Measurements from ENCODE around the gene RNU11.
"Not testable (repeated sequence)": the region's sequence is repeated elsewhere in the genome, so short reads cannot be mapped to it uniquely, and the experiment has no call there.

Gene RNU11

DNA sequence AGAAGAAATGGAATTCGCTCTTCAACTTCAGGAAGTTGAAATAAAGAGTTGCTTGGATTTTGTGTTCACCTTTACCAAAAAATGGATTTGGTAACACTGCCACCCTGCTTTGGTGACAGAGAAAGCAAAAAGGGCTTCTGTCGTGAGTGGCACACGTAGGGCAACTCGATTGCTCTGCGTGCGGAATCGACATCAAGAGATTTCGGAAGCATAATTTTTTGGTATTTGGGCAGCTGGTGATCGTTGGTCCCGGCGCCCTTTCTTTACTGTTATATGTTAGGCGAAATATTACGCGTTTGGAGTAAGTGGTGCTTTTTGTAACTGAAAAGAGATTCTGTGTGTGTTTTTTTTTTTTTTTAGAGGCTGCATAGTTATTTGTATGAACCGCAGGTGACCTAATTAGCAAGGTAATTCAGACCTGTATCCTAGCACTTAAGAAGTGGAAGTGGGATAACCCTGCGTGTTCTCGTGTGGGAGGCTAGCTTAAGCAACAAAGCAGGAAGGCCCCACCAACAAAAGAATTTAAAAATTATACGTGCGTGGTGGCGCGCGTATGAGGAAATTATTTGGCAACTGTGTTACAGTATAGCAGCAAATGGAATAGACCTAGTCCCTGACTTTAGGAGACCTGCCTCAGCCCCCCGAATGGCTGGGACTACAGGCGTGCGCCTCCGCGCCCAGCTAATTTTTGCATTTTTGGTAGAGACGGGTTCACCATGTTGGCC is at the start of gene RNU11:
Gene RNU11, plus strand, starts transcription at position 127 of the 725 bp plus-strand sequence.
- DNase-seq (ENCODE audit: low read depth in 2 of 2) = peak; percentile 77 to 84

DNA sequence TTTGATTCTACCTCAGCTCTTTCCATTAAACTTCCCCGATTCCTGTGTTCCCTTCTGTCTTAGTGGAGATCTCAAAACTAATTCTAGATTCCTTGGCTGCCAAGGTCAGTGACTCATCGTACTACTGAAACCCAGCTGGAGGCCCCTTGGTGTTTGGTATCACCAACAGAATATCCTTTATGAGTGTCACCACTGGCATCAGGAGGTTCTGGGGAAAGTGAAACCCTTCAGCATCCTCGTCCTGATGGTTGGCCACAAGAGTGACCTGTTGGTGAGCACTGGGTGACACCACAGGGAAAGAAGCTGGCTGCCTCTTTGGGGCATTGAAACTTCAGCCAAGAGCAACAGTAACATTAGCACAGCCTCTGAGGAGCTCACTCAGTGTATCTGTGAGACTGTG is 46.7 kb upstream of the RNU11 start:
- DNase-seq (ENCODE audit: low read depth in 2 of 2) = no peak

DNA sequence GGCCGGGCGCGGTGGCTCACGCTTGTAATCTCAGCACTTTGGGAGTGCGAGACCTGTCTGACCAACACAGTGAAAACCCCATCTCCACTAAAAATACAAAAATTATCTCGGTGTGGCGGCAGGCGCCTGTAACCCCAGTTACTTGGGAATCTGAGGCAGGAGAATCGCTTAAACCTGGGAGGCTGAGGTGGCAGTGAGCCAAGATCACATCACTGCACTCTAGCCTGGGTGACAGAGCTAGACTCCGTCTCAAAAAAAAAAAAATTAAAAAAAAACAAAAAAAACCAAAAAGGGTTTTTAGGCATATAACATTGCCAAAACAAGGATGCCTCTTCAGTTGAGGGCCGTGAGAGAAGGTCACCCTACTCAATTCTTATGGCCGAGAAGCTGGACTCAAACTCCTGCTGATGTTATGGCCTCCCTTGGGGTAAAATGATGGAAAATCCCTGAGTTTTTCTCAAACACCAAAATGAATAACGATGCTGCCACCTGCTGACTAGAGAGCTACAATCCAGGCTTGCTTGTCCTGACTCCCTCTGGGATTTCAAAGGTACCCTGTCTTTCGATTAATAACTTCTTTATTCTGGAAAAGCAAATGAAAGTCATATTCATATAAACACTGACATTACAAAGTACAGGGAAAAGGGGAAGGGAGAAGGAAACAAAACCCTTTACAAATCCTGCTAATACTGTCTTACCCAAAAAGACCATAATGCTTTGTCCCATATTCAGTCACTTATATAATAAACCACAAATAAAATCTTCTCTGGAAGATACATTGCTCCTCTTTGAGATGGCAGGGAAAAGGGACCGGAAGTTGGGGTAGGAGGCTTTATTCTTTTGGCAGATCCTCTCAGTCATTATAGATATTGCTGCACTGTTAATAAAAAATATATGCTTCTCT is 45.6 kb upstream of the RNU11 start:
- no peak for DNase-seq (ENCODE audit: low read depth in 2 of 2)

DNA sequence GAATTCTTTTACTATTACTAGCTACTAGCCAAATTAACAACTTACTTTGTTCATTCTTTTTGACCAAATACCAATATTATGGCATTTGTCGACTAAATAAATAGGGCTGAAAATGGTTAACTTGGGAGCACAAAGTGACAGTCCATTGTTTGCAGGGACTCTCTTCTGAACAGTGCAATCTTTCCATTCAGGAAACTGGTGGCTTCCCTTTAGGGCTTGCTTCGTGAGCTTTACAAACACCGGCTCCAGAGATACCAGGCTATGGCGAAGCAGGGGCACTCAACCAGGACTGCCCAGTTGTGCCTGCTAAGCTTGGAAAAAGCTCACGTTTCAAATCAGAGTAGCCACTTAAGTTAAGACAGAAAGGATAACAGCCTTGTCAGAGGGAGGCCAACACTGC is 44.0 kb upstream of the RNU11 start:
- no peak for DNase-seq (ENCODE audit: low read depth in 2 of 2)

DNA sequence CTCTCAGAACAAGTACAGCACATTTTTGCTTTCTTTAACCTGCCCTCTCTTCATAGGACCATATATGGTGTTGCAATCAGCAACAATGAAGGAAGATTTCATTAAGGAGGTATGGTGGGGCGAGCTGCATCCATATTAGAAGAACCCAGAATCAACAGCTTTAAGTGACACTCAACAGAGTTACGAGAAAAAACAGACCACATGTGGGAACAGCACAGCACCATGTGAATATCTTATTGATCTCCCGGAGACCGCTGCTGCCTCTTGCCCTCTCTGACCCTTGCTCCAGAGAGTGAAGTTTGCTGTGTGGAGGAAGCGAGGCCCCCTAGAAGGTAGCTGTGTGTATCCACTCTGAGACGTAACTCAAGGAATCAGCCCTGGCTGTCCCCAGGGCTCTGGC is 43.4 kb upstream of the RNU11 start:
- no peak for DNase-seq (ENCODE audit: low read depth in 2 of 2)

DNA sequence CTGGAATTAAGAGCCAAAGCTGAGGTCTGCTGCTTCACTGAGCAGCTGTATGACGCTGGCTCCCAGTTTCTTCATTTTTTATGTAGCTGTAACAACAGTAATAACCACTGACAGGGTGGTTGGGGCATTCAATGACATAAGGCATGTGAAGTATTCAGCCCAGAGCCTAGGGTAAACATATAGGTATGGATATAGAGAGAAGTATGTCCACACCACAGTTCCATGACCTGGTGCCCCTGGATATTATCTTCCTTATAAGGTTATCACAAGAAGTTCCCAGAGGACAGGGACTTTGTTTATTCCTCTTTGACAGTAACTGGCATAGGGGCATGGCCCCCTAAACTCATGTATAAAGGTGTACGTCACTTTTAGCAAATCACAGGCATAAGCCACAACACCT is 41.6 kb upstream of the RNU11 start:
- no peak for DNase-seq (ENCODE audit: low read depth in 2 of 2)

DNA sequence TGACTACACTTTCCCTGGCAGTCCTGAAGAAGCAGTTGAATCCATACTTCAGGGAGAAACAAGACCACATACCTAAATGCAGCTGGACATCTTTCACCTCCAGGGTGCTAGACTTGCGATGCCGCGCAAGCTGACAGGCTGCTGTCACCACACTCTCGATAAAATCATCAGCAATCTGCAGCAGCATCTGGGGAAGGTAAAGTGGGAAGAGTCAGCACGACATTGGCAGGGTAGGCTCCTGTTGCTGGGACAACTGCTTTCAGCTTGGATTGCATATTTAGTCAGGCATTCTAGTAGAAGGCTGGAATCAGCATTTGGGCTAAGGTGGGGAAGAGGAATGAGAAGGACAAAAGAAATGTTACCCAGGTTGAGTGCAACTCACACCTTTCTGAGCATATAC is 35.2 kb upstream of the RNU11 start:
- no peak for DNase-seq (ENCODE audit: low read depth in 2 of 2)

DNA sequence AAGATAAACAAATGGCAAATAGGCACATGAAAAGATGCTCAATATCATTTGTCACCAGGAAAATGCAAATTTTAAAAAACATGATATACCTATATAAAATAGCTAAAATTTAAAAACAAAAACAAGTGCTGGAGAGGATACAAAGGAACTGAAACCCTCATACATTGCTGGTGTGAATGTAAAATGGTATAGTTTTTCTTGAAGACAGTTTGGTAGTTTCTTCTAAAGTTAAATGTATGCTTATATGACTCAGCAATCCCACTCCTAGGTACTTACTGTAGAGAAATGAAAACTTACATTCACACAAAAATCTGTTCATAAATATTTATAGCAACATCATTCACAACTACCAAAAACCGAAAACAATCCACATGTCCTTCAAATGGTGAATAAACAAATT is 16.7 kb upstream of the RNU11 start:
- DNase-seq (ENCODE audit: low read depth in 2 of 2) = no peak

DNA sequence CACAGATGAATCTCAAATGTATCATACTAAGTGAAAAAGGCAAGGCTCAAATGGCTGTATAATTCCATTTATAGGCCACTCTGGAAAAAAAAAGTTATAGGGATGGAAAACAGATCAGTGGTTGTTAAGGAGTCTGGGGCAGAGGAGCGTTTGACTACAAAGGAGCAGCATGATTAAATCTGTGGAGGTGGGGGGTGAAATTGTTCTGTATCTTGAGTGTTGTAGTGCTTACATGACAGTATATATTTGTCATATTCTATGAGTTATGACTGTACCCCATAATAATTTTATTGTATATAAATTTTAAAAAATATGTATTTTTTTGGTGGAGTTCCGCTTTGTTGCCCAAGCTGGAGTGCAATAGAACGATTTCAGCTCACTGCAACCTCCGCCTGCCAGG is 15.8 kb upstream of the RNU11 start:
- DNase-seq (ENCODE audit: low read depth in 2 of 2) = no peak

DNA sequence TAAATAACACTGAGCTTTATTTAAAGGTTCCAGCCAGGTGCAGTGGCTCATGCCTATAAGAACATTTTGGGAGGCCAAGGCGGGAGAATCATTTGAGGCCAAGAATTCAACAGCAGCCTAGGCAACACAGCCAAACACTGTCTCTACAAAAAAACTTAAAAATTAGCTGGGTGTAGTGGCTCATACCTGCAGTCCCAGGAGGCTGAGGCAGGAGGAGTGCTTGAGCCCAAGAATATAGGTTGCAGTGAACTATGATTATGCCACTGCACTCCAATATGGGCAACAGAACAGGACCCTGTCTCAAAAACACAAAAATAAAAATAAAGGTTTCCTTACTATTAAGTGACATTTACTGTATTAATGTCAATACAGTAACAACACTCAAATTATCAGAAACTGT is 7.6 kb upstream of the RNU11 start:
- no peak for DNase-seq (ENCODE audit: low read depth in 2 of 2)

DNA sequence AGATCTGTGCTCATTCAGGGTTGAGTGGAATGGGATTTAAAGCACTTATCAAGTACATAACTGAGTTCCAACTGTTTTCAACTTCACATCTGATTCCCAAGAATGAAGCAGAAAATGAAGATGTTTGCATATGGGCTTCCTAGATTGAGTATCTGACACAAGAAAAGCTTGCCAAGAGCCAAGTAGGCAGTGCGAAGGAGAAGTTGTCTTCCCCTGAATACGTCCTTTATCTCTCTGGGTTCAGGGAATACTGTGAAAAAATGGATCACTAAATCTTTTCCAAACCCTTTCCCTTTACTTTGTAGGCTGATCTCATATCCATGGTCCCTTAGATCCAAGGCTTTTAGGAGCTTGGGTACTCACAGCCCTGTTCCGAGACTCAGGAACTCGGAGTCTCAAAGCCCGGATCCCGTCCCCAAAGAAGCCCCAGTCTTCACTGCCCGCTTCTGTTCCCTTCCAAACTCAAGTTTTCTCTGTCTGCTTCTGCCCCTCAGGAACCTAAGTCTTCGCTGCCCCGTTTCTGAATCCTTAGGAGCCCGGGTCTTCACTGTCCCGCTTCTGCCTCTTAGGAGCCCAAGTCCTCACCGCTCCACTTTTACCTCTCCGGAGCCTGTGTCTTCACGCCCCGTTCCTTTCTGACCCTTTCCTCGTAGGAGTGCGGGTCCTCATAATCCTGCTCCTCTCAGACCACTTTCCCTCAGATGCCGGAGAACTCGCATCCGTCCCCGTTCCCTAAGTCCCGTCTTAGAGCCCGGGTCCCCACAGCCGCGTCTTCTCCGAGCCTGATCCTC is 6.1 kb upstream of the RNU11 start:
- DNase-seq (ENCODE audit: low read depth in 2 of 2) = no peak

DNA sequence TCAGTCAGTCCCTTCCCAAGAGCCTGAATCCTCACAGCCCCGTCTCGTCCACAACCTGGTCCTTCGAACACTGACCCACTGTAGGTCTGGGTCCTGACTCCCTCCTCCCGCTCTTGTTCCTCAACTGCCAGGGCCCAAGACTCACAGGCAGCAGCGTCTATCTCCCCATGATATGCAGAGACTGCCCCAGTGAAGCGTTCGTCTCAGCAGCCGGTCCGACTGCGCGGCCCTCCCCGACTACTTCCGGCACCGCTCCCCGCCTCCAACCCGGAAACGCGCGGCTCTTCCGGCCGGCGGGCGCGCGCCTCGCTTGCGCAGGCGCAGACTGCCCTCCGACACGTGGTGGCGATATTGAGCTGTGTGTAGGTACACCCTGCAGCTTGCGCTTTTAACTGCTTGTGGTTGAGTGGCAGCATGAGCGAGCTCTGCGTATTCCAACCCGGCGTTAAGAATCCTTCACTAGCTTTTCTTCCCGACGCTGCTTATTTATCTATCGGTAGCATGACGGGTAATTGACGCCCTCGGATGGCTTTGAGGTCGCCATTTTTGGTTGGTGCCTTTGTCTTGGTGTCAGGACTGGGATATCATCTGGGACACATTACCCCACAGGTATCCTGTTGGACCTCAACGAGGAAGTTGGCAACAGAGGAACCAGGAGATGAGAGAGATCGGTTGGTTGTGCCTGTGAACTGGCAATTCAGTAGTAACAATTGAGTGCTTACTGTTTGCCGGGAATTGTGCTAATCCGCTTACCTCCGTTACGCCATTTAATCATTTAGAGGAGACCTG is 5.4 kb upstream of the RNU11 start, which contains the start of gene TAF12:
Gene TAF12, minus strand, starts transcription at position 221 of the 789 bp plus-strand sequence. CDS start 20,986 bp downstream, outside the sequence.
- DNase-seq (ENCODE audit: low read depth in 2 of 2) = peak; percentile 83 to 88

DNA sequence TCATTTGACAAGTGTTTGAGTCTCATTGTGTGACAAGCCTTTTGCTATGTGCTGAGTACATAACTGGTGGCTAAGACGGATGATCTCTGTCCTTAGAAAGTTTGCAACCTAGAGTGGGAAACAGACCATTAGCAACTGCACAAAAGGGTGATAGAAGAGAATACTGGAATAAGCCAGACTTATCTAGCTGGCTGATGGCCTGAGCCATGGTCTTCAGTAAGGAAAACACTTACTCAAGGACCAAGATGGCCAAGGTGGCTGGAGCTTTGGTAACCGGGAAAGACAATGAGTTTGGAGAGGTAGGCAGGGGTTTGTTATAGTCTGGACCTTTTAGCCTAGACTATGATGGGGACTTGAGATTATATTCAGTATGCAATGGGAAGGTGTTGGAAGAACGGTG is 3.9 kb upstream of the RNU11 start:
- no peak for DNase-seq (ENCODE audit: low read depth in 2 of 2)

DNA sequence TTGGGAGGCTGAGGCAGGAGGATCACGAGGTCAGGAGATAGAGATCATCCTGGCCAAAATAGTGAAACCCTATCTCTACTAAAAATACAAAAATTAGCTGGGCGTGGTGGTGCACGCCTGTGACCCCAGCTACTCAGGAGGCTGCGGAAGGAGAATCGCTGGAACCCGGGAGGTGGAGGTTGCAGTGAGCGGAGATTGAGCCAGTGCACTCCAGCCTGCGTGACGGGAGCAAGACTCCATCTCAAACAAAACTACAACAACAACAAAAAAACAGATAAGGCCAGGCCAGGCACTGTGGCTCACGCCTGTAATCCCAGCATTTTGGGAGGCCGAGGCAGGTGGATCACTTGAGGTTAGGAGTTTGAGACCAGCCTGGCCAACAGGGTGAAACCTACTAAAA is 3.0 kb upstream of the RNU11 start:
- not testable (repeated sequence) for DNase-seq (ENCODE audit: low read depth in 2 of 2)

DNA sequence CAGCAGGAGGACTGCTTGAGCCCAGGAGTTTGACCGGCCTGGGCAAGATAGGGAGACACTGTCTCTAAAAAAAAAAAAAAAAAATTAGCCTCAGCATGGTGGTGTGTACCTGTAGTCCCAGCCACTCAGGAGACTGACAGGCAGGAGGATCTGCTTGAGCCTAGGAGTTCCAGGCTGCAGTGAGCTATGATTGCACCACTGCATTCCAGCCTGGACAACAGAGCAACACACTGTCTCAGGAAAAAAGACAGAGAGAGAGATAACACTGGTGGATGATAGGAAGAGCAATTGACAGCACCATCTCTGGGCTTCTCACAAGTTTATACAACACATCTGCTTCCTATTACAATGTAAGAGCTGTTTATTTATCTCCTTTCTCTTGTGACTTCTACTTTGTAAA is 2.4 kb upstream of the RNU11 start:
- no peak for DNase-seq (ENCODE audit: low read depth in 2 of 2)

DNA sequence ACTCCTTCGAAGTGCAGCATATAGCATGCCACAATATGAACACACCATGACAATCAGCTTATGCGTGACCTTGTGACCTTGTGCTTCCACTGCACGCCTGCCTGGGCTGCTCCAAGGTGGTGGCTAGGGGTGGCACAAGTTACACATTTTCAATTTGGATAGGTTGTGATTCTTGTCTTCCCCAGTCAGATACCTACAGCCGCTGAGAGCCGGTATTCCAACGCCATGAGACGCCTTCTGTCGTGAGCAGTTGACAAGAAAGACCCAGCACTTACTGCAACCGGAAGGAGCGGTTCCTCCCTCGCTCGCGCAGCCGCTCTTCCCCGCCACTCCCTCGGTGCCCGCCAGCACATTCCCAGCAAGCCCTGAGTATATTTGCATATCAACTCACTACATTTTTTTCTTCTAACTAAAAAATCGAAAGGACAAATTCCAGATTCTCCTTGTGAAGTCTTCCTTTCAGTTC is 359 bp upstream of the RNU11 start:
- peak; percentile 82 to 85 for DNase-seq (ENCODE audit: low read depth in 2 of 2)

DNA sequence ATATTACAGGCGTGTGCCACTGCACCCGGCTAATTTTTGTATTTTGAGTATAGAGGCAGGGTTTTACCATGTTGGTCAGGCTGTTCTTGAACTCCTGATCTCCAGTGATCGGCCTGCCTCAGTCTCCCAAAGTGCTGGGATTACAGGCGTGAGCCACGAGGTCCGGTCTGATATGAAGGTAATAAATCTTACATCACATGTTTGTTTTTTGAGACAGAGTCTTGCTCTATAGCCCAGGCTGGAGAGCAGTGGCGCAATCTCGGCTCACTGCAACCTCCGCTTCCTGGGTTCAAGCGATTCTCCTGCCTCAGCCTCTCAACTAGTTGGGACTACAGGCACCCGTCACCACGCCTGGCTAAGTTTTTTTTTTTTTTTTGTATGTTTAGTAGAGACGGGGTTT is 4.7 kb downstream of the RNU11 start:
- DNase-seq (ENCODE audit: low read depth in 2 of 2) = not testable (repeated sequence)

DNA sequence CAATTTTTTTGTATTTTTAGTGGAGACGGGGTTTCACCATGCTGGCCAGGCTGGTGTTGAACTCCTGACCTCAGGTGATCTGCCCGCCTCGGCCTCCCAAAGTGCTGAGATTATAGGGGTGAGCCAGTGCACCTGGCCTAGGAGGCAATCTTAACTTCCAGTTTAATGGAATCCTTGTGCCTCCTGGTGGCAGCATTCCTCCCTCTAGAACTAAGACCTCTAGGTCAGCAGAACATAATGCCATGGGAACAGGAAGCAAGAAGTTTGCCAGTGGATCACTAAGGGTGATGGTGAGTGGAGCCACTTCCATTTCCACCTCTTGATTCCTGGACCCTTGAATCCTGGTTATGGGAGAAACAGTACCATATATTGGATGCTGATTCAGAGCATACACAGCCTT is 5.5 kb downstream of the RNU11 start:
- DNase-seq (ENCODE audit: low read depth in 2 of 2) = not testable (repeated sequence)

DNA sequence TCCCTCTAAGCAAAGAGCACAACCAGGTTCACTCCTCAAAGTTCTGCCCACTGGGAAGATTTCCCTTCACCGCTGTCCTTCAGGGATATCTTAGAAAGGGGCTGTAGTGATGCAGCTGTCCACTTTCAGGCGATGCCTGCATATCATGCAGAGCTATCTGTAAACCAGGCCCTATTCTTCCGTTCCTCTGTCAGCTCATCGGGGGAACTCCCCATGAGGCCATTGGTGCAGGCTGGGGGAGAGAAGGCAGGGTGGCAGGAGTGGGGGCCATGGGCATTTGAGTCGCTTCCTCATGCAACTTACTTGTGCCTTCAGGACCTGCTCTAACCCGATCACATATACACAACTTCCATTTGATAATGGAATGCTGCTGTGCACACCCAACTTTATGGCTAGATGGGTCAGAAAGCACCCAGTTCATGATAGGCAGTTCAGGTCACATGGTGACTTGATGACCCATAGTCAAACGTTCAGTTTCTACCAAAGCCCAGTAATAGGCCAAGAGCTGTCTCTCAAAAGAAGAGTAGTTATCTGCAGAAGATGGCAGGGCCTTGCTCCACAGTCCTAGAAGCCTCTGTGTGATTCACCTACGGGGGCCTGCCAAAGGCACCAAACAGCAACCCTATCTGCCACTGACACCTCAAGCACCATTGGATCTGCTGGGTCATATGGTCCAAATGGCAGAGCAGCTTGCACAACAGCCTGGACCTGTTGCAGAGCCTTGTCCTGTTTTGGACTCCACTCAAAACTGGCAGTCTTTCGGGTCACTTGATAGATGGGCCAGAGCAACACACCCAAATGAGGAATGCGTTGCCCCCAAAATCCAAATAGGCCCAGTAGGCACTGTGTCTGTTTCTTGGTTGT is 7.3 kb downstream of the RNU11 start:
- DNase-seq (ENCODE audit: low read depth in 2 of 2) = not testable (repeated sequence)

DNA sequence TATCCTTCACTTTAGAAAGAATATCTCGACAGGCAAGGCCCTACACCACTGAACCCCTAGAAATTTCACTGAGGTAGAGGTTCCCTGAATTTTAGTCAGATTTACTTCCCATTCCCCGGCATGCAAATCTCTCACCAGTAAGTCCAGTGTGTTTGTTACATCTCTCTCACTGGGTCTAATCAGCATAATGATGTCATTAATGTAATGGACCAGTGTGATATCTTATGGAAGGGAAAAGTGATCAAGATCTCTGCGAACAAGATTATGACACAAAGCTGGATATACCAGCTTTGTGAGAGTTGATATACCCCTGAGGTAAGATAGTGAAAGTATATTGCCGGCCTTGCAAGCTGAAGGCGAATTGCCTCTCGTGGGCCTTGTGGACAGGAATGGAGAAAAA is 7.9 kb downstream of the RNU11 start:
- no peak for DNase-seq (ENCODE audit: low read depth in 2 of 2)
